ENCODE measurements around the gene CDK5R2. TPM values are rescaled to one million over a fixed set of nuclear protein-coding genes. Genes with fewer than 3 reads are reported as not detected.
A peak's percentile ranks its signal among the peaks of the same experiment; 100 is the strongest.

CDK5R2 gene
- polyA plus RNA-seq, 2 of the 4 experiments (the other 2 are of a cell fraction), result 0.63 to 0.94 TPM

DNA sequence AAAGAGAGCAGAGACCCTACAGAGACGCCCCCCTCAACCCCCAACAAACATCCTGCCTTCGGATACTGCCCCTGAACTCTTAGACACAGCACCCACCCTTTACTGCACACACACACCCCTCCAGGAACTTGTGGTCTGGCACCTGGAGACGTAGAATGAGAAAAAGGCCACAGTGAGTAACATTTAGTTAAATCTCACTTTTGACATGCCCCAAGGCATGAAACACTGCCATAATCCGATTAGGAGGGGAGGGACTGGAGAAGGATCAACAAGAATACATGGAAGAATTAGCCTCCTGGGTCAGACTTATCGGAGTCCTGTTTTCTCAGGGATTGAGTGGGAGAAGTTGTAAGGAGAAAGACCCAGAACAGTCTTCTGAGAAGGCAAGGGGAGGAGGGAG, 4.1 kb downstream of the CDK5R2 start:
- CTCF ChIA-PET, result interaction anchor here (1.2 to 12.4 kb wide), 4 partner anchors 16 to 87 kb away, joined by 3 to 140 read pairs (median 4); no protein-coding TSS in a partner anchor
- Histone ChIP-seq H3K4me2 (peak overlapping the region; percentile 72), H3K4me1 (peaks cover 42% of the 10 kb centered on the region), H3K4me3 (peak overlapping the region; percentile 35), H3K27ac (peak overlapping the region; percentile 72 to 94), H3K9me3 (no peaks in the 10 kb centered on the region)
- FAIRE-seq (no peak), ATAC-seq (no peak), DNase-seq (ENCODE audit: low read depth in 1 of 2, low spot score in 1 of 2) (no peak)
- POLR2A ChIA-PET, result interaction anchor here (1.9 kb wide), 1 partner anchor 17 kb away, joined by 5 read pairs; no protein-coding TSS in a partner anchor
- TF ChIP-seq, protein P1, sequence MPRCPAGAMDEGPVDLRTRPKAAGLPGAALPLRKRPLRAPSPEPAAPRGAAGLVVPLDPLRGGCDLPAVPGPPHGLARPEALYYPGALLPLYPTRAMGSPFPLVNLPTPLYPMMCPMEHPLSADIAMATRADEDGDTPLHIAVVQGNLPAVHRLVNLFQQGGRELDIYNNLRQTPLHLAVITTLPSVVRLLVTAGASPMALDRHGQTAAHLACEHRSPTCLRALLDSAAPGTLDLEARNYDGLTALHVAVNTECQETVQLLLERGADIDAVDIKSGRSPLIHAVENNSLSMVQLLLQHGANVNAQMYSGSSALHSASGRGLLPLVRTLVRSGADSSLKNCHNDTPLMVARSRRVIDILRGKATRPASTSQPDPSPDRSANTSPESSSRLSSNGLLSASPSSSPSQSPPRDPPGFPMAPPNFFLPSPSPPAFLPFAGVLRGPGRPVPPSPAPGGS (IDR thresholded peaks at IDR 0.05), result no peak
- TF ChIP-seq, protein P2, sequence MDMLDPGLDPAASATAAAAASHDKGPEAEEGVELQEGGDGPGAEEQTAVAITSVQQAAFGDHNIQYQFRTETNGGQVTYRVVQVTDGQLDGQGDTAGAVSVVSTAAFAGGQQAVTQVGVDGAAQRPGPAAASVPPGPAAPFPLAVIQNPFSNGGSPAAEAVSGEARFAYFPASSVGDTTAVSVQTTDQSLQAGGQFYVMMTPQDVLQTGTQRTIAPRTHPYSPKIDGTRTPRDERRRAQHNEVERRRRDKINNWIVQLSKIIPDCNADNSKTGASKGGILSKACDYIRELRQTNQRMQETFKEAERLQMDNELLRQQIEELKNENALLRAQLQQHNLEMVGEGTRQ (IDR thresholded peaks at IDR 0.05), result no peak
- TF ChIP-seq RARB (CRISPR knock-in tag; IDR thresholded peaks at IDR 0.05), result no peak
- TF ChIP-seq NPAS2 (CRISPR knock-in tag; IDR thresholded peaks at IDR 0.05; ENCODE audit: borderline replicate concordance), result no peak
- TF ChIP-seq RAD21 (conservative IDR thresholded peaks at IDR 0.05 in 1 of 2, IDR thresholded peaks at IDR 0.05 in 1 of 2), result no peak
- WGBS (ENCODE audit: missing lambda C conversion rate), result 33% methylated on average over 5 of the region's 5 CpGs

DNA sequence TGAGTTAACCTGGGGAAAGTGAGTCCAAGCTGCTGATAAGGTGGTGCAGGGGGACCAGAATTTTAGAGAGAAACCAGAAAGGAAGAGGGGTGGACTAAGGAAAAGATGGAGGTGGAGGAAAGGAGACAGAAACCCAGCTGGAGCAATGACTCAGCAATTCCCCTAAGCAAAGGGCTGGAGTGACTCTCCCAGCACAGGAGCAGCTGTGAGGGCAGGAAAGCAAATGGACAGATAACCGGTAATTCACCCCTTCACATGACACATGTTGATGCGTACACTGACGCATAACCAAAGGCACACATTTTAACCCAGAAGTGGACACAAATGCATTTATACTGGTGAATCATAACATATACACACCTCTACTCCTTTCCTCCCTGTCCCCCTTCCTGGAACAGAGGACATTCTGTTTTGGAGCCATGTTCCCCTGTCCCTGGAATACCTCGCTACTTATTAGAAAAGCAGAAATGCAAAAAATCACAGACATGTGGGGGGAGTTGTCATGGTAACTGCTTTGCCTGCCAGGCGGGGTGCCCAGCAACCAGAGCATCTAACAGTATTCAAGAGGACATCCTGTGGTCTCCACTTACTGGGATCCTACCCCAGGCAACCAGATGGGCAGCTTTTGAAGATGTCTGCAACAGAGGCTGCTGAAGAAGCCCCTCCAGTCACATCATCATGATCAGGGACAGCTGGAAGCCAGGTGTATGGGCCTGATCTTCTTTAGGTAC, 4.7 kb downstream of the CDK5R2 start:
- DNase-seq (ENCODE audit: low read depth in 1 of 2, low spot score in 1 of 2), result peak in 1 of 2 experiments; percentile 87
- ChIA-PET POLR2A (interaction anchor here (1.9 kb wide), 1 partner anchor 16 kb away, joined by 5 read pairs; no protein-coding TSS in a partner anchor), CTCF (interaction anchor here (0.6 to 12.4 kb wide), 6 partner anchors 10 to 88 kb away, joined by 3 to 140 read pairs (median 3); no protein-coding TSS in a partner anchor)
- FAIRE-seq, result no peak
- peak overlapping the region; percentile 72 for H3K4me2 ChIP-seq
- peak overlapping the region; percentile 35 for H3K4me3 ChIP-seq
- peak overlapping the region; percentile 72 to 94 for H3K27ac ChIP-seq
- peaks cover 38% of the 10 kb centered on the region for H3K4me1 ChIP-seq
- peak; percentile 45 to 49 for ATAC-seq
- no peaks in the 10 kb centered on the region for H3K9me3 ChIP-seq
- WGBS (ENCODE audit: missing lambda C conversion rate), result 43% methylated on average over 5 of the region's 5 CpGs
- TF ChIP-seq FOSL2 (IDR thresholded peaks at IDR 0.05) (peak; percentile 34; the same call in 1 of the 2 replicates), FOSL2 (CRISPR knock-in tag; IDR thresholded peaks at IDR 0.05) (peak; percentile 77), RNF2 (IDR thresholded peaks at IDR 0.05; ENCODE audit: borderline replicate concordance, low read depth) (no peak), MAFK (IDR thresholded peaks at IDR 0.05; ENCODE audit: partially characterized antibody) (peak; percentile 99), NFE2L2 (conservative IDR thresholded peaks at IDR 0.05; ENCODE audit: low read length) (peak; percentile 100), ZSCAN20 (CRISPR knock-in tag; IDR thresholded peaks at IDR 0.05) (no peak), SMC3 (IDR thresholded peaks at IDR 0.05) (no peak), POLR2A (IDR thresholded peaks at IDR 0.05; ENCODE audit: low read length) (0 out of 2 replicates have a peak, but pooled peaks have one; percentile 23), FOXS1 (CRISPR knock-in tag; IDR thresholded peaks at IDR 0.05) (no peak), NPAS2 (CRISPR knock-in tag; IDR thresholded peaks at IDR 0.05; ENCODE audit: borderline replicate concordance) (no peak), TP53 (CRISPR knock-in tag; IDR thresholded peaks at IDR 0.05) (no peak), TFCP2L1 (CRISPR knock-in tag; IDR thresholded peaks at IDR 0.05) (peak; percentile 17; the same call in 1 of the 2 replicates), CBX8 (IDR thresholded peaks at IDR 0.05) (no peak), HEYL (CRISPR knock-in tag; IDR thresholded peaks at IDR 0.05) (no peak), HOXB13 (CRISPR knock-in tag; IDR thresholded peaks at IDR 0.05; ENCODE audit: low read depth) (no peak), NR3C1 (IDR thresholded peaks at IDR 0.05) (no peak), POLR2AphosphoS2 (conservative IDR thresholded peaks at IDR 0.05; ENCODE audit: low read length) (no peak), PHF8 (IDR thresholded peaks at IDR 0.05; ENCODE audit: borderline replicate concordance, low read depth) (no peak), RCOR1 (IDR thresholded peaks at IDR 0.05; ENCODE audit: low read depth, low read length) (no peak), HDAC2 (IDR thresholded peaks at IDR 0.05) (no peak), JUN (IDR thresholded peaks at IDR 0.05) (peak in 1 of 2 experiments; percentile 40; a peak in 2 of 5 replicates), HOXA7 (CRISPR knock-in tag; IDR thresholded peaks at IDR 0.05) (peak; percentile 61; the same call in 1 of the 2 replicates), SREBF2 (IDR thresholded peaks at IDR 0.05) (no peak), EHF (CRISPR knock-in tag; IDR thresholded peaks at IDR 0.05) (no peak)
- TF ChIP-seq, protein P3, sequence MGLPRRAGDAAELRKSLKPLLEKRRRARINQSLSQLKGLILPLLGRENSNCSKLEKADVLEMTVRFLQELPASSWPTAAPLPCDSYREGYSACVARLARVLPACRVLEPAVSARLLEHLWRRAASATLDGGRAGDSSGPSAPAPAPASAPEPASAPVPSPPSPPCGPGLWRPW (IDR thresholded peaks at IDR 0.05), result no peak
- TF ChIP-seq, protein P1 (IDR thresholded peaks at IDR 0.05), result no peak
- TF ChIP-seq, protein P4, sequence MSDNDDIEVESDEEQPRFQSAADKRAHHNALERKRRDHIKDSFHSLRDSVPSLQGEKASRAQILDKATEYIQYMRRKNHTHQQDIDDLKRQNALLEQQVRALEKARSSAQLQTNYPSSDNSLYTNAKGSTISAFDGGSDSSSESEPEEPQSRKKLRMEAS (IDR thresholded peaks at IDR 0.05), result peak; percentile 57
- TF ChIP-seq, protein P5, sequence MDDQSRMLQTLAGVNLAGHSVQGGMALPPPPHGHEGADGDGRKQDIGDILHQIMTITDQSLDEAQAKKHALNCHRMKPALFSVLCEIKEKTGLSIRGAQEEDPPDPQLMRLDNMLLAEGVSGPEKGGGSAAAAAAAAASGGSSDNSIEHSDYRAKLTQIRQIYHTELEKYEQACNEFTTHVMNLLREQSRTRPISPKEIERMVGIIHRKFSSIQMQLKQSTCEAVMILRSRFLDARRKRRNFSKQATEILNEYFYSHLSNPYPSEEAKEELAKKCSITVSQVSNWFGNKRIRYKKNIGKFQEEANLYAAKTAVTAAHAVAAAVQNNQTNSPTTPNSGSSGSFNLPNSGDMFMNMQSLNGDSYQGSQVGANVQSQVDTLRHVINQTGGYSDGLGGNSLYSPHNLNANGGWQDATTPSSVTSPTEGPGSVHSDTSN (IDR thresholded peaks at IDR 0.05), result no peak
- TF ChIP-seq, protein P6, sequence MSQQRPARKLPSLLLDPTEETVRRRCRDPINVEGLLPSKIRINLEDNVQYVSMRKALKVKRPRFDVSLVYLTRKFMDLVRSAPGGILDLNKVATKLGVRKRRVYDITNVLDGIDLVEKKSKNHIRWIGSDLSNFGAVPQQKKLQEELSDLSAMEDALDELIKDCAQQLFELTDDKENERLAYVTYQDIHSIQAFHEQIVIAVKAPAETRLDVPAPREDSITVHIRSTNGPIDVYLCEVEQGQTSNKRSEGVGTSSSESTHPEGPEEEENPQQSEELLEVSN (IDR thresholded peaks at IDR 0.05; ENCODE audit: borderline replicate concordance, low read depth), result no peak

Measured in A549 (cell line).